Activated CD8-positive, alpha-beta memory T cell treated with anti-CD3 and anti-CD28 coated beads for 1 hour (primary cell): ENCODE results near the gene STK38.

Experiments
- DNase-seq, 2 donors: peaks; one replicate each; pipeline ENCODE4 v3.0.0-alpha.2; 2020; ENCODE audit warnings: low read depth in 1 of 2; ENCODE audit errors: extremely low read depth in 1 of 2

STK38 gene

DNA sequence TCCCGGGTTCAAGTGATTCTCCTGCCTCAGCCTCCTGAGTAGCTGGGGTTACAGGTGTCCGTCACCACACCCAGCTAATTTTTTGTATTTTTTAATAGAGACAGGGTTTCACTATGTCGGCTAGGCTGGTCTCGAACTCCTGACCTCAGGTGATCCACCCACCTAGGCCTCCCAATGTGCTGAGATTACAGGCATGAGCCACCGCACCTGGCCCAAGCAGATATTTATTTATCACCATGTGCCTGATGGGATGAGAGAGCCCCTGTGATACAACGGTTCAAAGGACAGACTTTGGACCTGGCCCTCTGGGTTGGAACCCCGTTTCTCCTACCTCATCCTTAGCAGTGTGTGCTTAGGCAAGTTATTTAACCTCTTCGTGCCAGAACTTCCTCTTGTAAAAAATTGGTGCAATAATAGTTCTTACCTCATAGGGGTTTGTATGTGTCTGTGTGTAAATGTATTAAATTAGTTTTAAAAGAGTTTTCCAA is 19.2 kb upstream of the STK38 start:
- no peak for DNase-seq

DNA sequence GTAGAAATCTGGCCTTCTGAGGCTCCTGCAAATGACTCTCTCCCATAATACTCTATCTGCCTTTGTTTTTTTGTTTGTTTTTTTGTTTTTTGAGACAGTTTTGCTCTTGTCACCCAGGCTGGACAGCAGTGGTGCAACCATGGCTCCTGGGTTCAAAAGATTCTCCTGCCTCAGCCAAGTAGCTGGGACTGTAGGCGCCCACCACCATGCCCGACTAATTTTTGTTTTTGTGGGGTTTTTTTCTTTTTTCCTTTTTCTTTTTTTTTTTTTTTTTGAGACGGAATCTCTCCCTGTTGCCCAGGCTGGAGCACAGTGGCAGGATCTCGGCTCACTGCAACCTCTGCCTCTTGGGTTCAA is 16.6 kb upstream of the STK38 start:
- no peak for DNase-seq

DNA sequence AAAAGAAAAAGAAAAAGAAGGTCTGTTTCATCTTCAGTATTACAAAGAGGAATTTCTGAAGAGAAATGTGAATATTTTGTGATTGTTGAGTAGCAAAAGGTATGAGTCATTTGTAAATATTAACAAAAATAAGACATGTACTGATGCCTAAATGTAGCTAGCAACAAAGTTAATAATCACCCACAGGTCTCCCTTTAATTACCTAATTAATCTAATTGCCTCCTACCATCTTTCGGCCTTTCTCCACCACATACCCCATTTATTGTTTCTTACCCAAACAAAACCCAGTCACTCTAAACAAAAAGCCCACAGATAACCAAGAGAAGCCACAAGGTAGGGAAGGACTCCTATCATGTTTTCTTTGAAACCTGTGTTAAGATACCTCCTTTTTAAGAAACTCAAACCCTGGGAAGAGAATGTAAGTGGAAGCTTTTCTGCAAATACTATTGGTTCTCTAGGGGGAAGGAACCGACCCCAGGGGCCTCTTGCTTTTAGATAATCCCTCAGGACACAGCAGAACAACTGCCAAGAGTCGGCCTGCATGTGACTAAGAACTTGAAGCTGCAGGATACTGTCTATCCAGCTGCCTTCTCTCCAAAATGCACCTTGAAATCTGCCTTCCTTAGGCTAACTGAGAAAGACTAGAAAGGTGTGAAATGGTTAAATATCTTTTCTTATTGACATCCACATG is 16.1 kb upstream of the STK38 start:
- no peak for DNase-seq

DNA sequence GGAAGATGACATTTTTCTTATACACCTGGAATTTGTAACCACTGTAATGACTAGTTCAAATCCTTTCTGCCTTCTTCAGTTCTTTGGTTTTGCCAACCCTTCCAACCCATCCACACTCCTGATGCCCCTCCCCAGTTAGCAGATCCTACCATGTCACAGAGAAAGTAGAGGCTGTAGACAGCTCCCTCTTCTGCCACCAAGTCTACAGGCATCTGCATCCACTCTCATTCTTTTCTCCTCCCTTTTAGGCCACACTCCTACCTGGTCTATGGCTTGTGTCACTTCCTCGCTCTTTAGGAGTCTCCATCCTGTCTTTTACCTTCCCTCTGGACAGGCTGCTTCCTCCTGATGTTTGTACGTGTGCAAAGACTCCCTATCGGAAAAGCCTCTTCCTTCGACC is 13.5 kb upstream of the STK38 start:
- DNase-seq = no peak

DNA sequence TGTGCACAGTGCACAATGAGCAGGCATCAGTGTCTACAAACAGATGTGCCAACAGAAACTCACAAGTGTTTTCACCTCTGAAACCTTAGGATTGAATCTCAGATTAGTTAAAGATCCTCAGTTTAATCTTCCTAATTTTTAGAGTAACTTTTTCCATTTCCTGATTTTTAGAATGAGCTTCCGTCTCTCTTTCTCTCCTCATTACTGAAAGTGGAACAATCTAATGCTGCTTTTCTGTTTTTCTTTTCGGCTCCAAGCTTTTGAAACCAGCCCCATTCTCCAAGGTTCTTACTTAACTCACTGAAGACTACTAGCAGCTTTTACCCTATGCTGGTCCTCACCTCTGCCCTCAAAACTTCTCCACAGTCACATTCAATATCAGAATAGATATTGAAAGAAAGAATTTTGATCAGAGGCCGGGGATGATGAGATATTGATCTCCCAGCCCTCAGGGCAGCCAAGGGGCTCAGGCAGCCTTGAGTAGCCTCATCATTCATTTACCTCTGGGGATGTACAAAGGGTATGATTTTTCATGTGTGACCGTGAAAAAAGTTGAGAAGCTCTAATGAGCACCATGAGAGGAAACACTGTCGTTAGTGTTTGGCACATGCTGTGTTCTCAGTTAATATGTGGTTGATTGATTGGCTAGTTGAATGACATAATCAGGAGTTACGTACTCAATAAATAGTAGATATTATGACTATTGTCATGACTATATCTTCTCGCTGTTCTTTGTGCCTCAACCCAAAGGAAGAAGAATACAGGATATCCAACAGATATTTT is 11.9 kb upstream of the STK38 start:
- no peak for DNase-seq

DNA sequence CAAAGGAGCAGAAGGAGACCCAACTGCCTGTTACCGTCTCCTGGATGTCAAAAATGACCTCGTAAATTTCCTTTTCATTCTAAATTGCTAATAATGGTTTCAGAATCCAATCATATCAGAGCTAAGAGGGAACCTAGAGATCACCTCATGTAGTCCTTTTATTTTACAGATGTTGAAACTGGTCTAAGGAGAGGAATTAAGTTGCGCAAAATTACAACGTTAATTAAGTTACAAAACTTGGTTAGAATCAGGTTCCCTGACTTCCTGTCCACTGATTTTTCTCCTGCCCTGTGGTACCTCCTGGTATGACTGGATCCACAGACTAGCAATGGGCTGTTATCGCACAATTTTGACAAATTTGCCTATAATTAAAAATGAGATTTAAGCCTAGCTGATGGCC is 9.0 kb upstream of the STK38 start:
- DNase-seq = no peak

DNA sequence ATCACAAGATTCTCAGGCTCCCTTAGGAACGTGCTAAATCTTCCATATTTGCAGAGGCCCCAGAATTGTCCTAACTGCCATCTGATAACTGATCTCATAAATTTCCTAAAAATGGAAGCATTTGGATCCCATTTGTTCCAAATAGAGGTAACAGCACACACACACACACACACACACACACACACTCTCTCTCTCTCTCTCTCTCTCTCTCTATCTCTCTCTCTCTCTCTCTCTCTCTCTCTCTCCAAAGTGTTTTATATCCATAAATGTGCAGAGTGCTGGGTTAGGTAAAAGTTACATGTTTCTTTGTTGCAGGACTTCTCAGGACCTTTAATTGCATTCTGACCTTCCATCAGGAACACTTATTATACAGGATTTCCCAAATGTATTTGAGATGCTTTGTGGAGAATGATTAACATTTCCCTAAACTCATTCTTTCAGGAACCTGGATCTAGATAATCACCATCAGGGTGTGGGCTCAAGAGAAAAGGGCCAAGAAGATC is 8.5 kb upstream of the STK38 start:
- DNase-seq = no peak

DNA sequence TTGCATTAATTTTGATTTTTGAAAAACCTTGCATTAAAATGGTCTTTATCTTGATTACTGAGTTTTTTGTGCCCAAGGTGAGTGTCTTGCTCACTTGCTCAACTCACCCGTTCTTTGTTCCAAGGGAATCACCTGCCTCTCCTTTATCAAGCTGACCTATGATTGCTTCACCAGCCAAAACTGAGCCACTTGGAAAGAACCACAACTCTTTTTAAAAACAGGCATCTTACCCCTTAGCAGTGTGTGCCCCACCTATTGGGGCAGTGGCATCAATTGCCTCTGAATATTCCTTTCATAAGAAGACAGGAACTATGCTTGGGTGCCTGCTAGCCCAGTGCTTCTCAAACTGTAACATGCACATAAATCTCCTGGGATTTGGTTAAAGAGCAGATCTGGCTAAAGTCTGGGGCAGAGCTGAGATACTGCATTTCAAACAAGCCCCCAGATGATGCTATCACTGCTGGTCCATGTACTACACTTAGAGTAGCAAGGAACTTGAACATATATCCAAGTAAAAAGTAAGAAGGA is 3.3 kb upstream of the STK38 start:
- DNase-seq = no peak

DNA sequence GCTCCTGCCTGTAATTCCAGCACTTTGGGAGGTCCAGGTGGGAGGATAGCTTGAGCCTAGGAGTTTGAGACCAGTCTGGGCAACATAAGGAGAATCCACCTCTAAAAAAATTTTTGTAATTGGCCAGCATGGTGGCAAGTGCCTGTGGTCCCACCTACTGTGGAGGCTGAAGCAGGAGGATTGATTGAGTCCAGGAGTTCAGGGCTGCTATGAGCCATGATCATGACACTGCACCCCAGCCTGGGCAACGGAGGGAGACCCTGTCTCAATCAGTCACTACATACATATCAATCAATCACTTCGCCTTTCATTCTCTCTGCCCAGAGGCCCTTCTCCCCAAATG is 1.1 kb upstream of the STK38 start:
- DNase-seq = no peak

DNA sequence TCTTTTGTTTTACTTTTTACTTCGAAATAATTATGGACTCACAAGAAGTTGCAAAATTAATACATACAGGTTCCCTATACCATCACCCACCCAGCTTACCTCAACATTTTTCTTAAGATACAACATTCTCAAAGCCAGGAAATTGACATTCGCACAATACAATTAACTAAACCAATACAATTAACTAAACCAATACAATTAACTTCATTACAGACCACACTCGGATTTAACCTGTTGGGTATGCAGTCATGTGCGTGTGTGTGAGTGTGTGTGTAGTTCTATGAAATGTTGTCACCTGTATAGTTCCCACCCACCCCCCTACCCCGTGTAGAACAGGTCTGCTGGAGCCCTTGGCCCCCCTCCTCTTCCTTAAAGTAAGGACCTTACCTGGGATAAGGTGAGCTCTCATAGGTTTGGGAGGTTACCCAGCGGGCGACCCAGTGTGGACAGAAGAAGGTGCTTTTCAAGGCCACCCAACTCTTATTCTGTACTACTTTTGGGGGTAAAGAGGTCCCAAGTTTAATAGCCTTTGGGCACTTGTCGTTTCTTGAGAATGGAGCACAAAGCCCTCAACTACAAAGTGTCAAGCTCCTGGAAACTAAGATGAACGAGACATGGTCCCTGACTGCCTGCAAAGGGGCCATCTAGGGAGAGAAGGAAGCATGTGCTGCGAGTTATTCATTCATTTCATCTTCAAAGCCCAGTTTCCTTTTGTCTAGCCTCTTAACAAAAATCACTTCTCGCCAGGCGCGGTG is 544 bp upstream of the STK38 start:
- no peak for DNase-seq

DNA sequence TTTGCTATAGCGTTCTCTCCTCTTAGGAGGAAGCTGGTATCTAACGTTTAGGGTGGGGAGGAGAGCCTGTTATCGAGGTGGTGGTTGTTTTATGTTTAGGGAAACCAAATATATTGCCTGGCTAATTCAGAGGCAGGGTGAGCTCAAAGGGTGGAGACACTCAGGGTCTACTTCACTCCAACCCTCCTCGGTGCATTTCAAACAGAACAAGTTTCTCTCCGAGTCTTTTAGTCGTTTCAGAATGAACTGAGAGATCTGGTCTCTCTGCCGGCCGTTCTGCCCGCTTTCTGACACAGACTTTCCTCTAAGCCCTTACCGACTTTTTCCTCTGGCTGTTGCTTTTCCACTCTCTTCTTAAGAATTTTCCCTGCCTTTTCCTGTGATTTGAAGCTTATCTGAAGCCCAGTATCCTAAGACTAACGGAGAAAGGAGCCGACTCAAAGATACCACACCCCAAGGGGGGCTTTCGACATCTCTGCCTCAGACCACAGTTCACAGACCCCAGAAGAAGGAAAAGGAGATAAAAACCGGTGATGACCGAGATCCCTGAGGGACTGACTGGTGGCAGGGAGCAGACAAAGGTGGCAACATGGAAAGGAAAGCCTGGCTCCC is 865 bp downstream of the STK38 start:
- no peak for DNase-seq

DNA sequence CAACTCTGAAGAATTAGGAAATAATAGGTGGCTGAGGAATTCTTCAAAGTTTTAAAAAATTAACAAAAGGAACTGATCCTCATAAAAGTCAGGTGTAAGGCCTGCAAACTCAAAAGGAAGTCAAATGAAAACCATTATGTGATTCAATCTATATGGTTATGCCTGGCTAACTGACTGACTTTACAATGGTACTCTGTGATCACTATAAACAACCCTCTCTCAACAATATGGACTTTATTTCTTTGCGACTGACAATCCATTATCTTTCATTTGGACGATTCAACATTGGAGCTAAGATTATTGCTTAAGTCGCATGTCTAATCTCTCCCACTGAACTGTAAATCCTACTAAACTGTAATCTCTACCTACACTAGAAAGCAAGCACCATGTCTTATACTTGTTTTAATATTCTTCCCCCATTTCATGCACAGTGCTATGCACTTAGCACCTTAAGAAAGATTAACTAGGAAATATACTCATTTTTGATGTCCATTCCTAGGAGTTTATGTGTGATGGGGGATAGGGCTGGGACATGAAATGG is 1.4 kb downstream of the STK38 start:
- no peak for DNase-seq

DNA sequence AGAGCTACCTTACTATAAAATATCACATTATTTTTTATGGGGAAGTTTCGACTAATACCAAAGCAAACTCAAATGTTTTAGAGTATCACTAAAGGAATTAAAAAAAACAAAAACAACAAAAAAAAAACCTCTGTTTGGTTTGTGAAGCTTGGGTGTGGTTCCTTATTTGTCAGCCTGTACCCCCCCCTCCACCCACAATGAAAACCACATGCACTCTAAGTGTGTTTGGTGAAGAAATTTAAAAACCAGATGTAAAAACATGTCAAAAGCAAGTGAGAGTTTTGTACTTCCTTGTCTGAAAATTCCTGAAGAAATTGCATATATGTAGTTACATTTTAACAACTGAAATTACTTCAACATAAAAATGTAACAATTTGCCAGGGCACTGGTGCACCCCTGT is 3.1 kb downstream of the STK38 start:
- DNase-seq = peak in 1 of 2 donors; percentile 15

DNA sequence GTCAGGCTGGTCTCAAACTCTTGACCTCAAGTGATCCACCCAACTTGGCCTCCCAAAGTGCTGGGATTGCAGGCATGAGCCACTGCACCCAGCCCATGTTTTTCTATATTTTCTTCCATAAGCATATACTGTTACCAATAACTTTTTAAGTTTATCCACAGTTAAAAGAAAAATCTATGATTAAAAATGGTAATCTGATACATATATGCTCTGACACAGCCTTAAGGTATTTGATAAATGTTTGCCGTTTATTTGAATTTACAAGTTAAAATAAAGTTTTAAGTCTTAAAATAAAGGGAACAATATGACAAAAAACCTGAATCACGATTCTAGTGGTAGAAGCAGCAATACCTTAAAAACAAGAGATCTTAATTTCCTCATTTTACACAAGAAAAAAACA is 5.2 kb downstream of the STK38 start:
- no peak for DNase-seq

DNA sequence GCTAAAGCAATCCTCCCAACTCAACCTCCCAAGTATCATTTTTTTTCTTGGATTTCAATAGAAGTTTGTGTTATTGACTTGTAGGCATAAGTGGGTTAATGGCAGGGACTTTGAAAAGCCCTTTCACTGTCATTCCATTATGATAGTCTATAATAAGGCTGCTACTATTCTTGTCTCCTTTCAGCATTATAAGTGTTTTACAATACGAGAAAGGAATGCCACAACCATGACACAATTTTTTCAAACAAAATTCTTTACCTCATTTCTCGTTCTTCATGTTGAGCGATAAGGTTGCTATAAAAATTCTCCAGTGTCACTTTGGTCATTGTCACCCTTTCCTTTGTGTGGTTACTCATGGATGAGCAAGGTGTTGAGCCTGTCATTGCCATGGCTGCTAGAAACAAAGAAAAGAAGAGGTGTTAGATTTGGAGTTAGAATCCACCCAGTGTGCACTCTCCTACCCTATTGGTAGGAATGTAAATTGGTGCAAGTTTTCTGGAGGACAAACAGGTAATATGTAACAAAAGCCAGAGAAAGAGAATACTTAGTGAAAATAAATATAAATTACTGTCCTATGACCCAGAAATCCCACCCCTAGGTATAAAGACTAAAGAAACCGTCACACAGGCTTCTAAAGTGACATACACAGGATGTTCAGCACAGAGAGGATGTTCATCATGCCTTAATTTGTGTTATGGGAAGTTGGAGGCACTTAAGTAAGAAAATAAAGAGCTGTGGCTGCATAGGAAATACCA is 7.3 kb downstream of the STK38 start:
- no peak for DNase-seq

DNA sequence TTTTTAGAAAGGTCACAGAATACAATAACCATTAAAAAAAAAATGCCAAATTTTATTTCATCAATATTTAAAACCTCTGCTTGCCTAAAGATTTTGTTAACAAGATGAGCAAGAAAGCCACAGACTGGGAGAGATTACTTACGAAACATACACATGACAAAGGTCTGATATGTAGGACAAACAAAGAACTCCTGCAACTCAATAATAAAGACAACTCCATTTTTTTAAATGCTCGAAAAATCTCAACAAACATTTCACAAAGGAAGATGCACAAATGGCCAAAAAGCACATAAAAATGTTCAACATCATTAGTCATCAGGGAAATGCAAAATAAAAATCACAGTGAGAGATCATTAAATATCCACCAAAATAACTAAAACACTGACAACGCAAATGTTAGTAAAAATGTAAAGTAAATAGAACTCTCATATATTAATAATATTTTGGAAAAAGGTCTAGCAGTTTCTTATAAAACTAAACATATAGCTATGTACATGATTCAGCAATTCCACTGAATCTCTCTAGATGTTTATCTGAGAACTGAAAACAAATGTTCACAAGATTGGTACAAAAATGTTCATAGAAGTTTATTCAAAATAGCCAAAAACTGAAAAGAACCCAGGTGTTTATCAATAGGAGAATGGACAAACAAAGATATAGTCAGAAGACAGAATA is 10.3 kb downstream of the STK38 start:
- DNase-seq = no peak

DNA sequence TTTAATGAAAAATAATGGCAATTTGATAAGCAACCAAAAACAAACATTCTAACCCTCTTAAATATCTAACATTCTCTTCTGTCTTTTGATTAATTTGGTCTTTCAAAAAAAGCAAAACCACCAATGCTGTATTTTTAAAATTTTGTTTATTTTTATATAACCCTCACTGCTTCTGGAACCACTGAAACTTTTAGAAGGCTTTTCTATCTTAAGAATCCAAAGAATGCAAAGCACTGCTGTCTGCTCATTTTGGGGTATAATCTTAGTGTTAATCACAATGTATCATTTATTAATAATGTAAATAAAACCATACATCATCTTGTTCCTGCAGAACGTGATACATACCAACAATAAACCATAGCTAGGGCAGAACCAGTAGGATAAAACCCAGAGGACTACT is 14.0 kb downstream of the STK38 start:
- DNase-seq = no peak

DNA sequence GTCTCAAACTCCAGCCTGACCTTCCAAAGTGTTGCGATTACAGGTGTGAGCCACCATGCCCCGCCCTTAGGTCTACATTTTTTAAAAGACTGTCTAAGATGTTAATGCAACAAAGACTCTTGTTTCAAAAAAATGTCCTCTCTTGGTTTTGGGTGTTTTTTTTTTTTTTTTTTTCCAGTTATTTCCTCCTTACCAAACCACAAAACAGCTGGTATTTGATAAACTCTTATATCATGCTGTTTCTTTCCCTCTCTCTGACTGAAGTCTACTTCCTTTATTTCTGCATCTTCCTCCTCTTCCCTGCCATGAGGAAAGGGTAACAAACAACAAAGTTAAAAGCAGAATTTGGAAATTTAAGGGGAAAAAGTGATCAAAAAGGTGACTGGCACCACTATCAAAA is 21.2 kb downstream of the STK38 start:
- no peak for DNase-seq

DNA sequence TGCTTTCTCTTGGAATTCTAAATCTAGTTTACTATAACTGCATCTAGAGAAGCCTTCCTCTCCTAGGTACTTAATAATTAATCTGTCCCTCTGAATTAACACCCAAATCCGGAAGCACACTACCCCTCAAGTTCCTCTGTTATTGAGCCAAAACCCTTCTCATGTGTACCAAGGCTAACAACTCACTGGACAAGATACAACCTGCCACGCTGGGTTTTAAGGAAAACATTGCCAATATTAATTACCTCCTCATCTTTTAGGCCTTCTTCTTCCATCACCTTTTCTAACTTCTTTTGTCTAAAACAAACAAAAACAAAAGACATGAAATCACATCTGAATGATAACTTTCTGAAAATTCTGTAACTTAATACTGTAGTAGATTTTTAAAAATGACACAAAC is 21.9 kb downstream of the STK38 start:
- DNase-seq = no peak

DNA sequence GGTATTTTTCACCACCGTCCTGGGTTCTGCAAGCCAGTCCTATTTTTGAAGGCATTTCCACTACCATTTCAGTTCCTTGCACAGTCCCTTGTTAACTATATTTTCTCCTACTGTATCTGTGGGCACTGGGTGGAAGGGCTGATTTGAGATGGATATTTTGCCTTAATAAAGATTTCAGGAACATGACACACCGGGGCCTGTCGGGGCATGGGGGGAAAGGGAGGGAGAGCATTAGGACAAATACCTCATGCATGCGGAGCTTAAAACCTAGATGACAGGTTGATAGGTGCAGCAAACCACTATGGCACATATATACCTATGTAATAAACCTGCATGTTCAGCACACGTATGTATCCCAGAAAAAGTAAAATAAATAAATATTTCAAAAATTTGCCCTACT is 22.4 kb downstream of the STK38 start:
- no peak for DNase-seq
